ENCODE measurements around the gene GINS3. TPM values are rescaled to one million over a fixed set of nuclear protein-coding genes. Genes with fewer than 3 reads are reported as not detected.

Gene GINS3
- total RNA-seq, 1 donor from 2014 or later, result 1.1 TPM

DNA sequence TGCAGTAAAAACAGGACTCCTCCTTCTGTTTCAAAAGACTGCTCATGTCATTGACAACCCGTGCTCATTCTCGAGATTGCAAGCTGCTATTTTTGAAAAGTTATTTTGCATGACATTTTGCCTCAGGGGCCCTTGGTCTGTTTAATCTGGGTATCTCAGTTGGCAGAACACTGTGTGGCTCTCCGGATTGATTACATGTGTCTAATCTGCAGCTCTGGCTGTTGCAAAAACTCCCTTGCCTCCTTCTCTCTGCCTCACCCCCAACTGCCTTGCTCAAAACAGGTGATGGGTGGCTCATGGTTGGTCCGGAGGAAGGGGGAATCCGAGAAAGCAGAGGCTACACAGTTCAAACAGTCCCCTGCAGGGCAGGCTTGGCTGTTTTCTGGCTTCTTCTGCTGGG is 25.3 kb downstream of the GINS3 start:
- TF ChIP-seq, protein P1, sequence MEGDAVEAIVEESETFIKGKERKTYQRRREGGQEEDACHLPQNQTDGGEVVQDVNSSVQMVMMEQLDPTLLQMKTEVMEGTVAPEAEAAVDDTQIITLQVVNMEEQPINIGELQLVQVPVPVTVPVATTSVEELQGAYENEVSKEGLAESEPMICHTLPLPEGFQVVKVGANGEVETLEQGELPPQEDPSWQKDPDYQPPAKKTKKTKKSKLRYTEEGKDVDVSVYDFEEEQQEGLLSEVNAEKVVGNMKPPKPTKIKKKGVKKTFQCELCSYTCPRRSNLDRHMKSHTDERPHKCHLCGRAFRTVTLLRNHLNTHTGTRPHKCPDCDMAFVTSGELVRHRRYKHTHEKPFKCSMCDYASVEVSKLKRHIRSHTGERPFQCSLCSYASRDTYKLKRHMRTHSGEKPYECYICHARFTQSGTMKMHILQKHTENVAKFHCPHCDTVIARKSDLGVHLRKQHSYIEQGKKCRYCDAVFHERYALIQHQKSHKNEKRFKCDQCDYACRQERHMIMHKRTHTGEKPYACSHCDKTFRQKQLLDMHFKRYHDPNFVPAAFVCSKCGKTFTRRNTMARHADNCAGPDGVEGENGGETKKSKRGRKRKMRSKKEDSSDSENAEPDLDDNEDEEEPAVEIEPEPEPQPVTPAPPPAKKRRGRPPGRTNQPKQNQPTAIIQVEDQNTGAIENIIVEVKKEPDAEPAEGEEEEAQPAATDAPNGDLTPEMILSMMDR (IDR thresholded peaks at IDR 0.05; ENCODE audit: insufficient read depth, low read length, severe bottlenecking), result no peak
- DNase-seq (ENCODE audit: low read depth) (no peak), FAIRE-seq (no peak)

GRCh38 chr16:58418026-58418425 is 25.8 kb downstream of the GINS3 start:
- no peak for FAIRE-seq

More for the DNA sequence above, 25.3 kb downstream of the GINS3 start:
- Histone ChIP-seq H3K36me3 (ENCODE audit: control insufficient read depth, insufficient read depth, low read length) (no peaks in the 10 kb centered on the region), H3K27me3 (ENCODE audit: control insufficient read depth, insufficient read depth, low read length) (no peaks in the 10 kb centered on the region), H3K4me3 (ENCODE audit: low read depth, low read length) (no peak overlapping the region)

GRCh38 chr16:58418601-58419000 is 26.3 kb downstream of the GINS3 start:
- H3K4me3 ChIP-seq (ENCODE audit: low read depth, low read length), result no peak overlapping the region
- DNase-seq (ENCODE audit: low read depth) (no peak), FAIRE-seq (no peak)
- H3K36me3 ChIP-seq (ENCODE audit: control insufficient read depth, insufficient read depth, low read length), result no peaks in the 10 kb centered on the region
- H3K27me3 ChIP-seq (ENCODE audit: control insufficient read depth, insufficient read depth, low read length), result no peaks in the 10 kb centered on the region
- TF ChIP-seq, protein P1 (IDR thresholded peaks at IDR 0.05; ENCODE audit: insufficient read depth, low read length, severe bottlenecking), result no peak

More at GRCh38 chr16:58418026-58418425, 25.8 kb downstream of the GINS3 start:
- Histone ChIP-seq H3K4me3 (ENCODE audit: low read depth, low read length) (no peak overlapping the region), H3K27me3 (ENCODE audit: control insufficient read depth, insufficient read depth, low read length) (no peaks in the 10 kb centered on the region), H3K36me3 (ENCODE audit: control insufficient read depth, insufficient read depth, low read length) (no peaks in the 10 kb centered on the region)
- no peak for DNase-seq (ENCODE audit: low read depth)
- TF ChIP-seq, protein P1 (IDR thresholded peaks at IDR 0.05; ENCODE audit: insufficient read depth, low read length, severe bottlenecking), result no peak

DNA sequence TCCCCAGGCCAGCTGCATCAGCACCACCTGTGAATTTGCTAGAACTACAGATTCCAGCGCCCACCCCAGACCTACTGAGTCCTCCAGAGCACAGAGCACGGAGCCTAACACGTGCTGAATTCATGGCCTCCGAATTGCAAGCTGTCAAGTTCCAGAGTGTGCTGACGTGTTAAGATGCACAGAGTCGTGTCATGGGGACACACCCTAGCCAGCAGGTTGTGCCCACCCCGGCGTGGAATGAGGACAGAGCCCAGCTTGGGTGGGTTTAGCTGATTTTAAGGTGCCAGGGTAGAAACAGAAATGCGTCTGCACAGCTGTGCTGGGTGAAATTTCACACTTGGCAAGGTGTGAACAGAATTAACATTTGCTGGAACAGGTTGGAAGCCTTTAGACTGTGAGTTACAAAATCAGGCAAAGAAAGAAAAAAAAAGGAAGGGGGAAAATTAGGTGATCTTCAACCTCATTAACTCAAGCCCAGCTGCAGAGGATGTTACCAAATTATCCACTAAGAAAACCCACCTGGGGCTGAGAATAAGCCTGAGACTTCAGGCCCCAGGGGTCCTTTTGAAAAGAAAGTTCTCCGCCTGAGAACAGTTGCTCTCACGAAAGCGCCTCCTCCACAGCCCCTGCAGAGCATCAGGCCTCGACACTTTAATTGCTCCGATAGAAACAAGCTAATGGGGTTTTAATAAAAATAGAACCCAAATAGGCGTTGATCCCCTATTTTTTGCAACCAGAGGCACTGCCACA is 27.1 kb downstream of the GINS3 start:
- no peak overlapping the region for H3K4me3 ChIP-seq (ENCODE audit: low read depth, low read length)
- TF ChIP-seq, protein P1 (IDR thresholded peaks at IDR 0.05; ENCODE audit: insufficient read depth, low read length, severe bottlenecking), result no peak
- no peaks in the 10 kb centered on the region for H3K36me3 ChIP-seq (ENCODE audit: control insufficient read depth, insufficient read depth, low read length)
- FAIRE-seq, result no peak
- no peak for DNase-seq (ENCODE audit: low read depth)
- H3K27me3 ChIP-seq (ENCODE audit: control insufficient read depth, insufficient read depth, low read length), result no peaks in the 10 kb centered on the region

GRCh38 chr16:58421059-58421458 is 28.8 kb downstream of the GINS3 start:
- TF ChIP-seq, protein P1 (IDR thresholded peaks at IDR 0.05; ENCODE audit: insufficient read depth, low read length, severe bottlenecking), result no peak
- Histone ChIP-seq H3K4me3 (ENCODE audit: low read depth, low read length) (no peak overlapping the region), H3K27me3 (ENCODE audit: control insufficient read depth, insufficient read depth, low read length) (no peaks in the 10 kb centered on the region), H3K36me3 (ENCODE audit: control insufficient read depth, insufficient read depth, low read length) (no peaks in the 10 kb centered on the region)
- DNase-seq (ENCODE audit: low read depth), result no peak
- FAIRE-seq, result no peak

DNA sequence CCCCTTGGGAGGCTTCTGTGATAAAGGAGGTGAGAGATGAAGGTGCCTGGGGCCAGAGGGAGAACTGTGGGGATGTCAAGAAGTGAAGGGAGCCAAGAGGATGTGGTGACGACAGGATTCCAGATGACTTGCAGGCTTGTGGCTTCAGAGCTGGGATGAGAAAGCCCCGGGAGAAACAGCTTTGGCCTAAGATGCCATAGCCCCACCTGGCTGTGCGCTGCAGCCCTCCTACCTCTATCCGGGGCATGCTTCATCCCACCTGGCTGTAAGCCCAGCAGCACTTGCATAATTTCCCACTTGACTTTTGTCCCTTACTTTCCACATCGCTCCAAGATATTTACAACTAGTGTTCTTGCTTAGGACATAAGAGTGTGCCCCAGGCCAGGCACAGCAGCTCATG is 29.3 kb downstream of the GINS3 start:
- TF ChIP-seq, protein P1 (IDR thresholded peaks at IDR 0.05; ENCODE audit: insufficient read depth, low read length, severe bottlenecking), result no peak
- H3K27me3 ChIP-seq (ENCODE audit: control insufficient read depth, insufficient read depth, low read length), result no peaks in the 10 kb centered on the region
- H3K4me3 ChIP-seq (ENCODE audit: low read depth, low read length), result no peak overlapping the region
- DNase-seq (ENCODE audit: low read depth) (peak; percentile 61), FAIRE-seq (no peak)
- H3K36me3 ChIP-seq (ENCODE audit: control insufficient read depth, insufficient read depth, low read length), result no peaks in the 10 kb centered on the region
